ENCODE data around the gene MCAM.

The MCAM gene

DNA sequence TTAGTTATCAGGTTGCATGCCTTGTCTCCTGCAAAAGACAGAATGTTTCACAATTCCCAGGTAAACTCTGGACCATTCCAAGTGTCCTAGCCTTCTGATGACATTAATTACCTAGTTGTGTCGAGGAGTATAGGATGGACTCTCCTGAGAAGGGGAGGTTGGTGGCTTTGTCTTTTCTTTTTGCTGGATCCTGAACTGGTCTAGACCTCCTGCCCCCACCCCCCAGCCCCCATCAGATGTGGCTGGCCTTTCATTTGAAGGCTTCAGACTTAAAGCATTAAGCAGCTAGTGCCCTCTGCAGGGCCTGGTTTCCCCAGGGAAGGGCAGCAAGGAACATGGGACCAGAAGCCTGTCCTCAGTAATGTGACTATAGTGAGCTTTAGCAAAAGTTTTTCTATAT, 9.7 kb downstream of the MCAM start:
- Histone ChIP-seq H4K20me1 (ENCODE audit: insufficient read depth, low read length) (no peaks in the 10 kb centered on the region), H3K4me1 (ENCODE audit: insufficient read depth, low read length) (no peaks in the 10 kb centered on the region), H2AFZ (ENCODE audit: low read depth, low read length) (no peak overlapping the region), H3K4me3 (ENCODE audit: low read depth in 1 of 2, low read length in 2 of 2) (no peak overlapping the region), H3K79me2 (ENCODE audit: insufficient read depth, low read length) (no peaks in the 10 kb centered on the region), H3K9me3 (ENCODE audit: insufficient read depth, low read length, severe bottlenecking) (no peaks in the 10 kb centered on the region), H3K9ac (ENCODE audit: low read depth, low read length) (no peak overlapping the region), H3K36me3 (ENCODE audit: insufficient read depth, low read length) (peaks cover 30% of the 10 kb centered on the region), H3K27ac (ENCODE audit: low read length) (no peak overlapping the region), H3K4me2 (ENCODE audit: insufficient read depth, low read length) (no peak overlapping the region), H3K27me3 (ENCODE audit: insufficient read depth, low read length, poor library complexity) (no peaks in the 10 kb centered on the region)
- no peak for ATAC-seq (ENCODE audit: insufficient read depth, low read depth)
- TF ChIP-seq, protein P1, sequence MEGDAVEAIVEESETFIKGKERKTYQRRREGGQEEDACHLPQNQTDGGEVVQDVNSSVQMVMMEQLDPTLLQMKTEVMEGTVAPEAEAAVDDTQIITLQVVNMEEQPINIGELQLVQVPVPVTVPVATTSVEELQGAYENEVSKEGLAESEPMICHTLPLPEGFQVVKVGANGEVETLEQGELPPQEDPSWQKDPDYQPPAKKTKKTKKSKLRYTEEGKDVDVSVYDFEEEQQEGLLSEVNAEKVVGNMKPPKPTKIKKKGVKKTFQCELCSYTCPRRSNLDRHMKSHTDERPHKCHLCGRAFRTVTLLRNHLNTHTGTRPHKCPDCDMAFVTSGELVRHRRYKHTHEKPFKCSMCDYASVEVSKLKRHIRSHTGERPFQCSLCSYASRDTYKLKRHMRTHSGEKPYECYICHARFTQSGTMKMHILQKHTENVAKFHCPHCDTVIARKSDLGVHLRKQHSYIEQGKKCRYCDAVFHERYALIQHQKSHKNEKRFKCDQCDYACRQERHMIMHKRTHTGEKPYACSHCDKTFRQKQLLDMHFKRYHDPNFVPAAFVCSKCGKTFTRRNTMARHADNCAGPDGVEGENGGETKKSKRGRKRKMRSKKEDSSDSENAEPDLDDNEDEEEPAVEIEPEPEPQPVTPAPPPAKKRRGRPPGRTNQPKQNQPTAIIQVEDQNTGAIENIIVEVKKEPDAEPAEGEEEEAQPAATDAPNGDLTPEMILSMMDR (IDR thresholded peaks at IDR 0.05; ENCODE audit: borderline replicate concordance, extremely low read depth, low read length, poor library complexity, severe bottlenecking): no peak
- TF ChIP-seq EZH2 (IDR thresholded peaks at IDR 0.05; ENCODE audit: borderline replicate concordance, low read depth, low read length, severe bottlenecking): no peak
- DNase-seq: no peak

DNA sequence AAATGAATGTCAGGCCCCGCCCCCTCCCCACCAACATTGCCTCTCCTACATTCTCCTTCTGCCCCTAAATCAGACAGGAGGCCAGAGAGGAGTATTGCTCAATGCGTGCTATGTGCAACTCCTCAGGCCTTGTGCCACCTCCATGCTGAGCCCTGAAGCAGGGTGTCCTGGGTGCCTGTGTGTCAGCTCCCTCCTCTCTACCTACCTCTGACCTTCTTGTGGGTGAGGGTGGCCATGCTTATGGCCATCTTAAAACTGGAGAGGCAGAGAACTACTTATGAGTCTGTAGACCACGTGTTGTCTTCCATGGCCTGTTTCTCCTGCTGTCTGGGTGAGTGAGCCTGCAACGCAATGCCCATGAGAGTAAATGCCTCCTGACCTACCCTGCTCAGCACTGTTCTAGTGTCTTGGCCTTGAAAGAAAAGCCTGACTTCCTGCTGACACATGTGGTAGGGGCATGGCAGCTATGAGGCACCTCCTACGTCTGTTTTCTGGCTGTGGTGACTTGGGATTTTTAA, 10.5 kb downstream of the MCAM start:
- no peak overlapping the region for H2AFZ ChIP-seq (ENCODE audit: low read depth, low read length)
- TF ChIP-seq EZH2 (IDR thresholded peaks at IDR 0.05; ENCODE audit: borderline replicate concordance, low read depth, low read length, severe bottlenecking): no peak
- TF ChIP-seq, protein P1 (IDR thresholded peaks at IDR 0.05; ENCODE audit: borderline replicate concordance, extremely low read depth, low read length, poor library complexity, severe bottlenecking): no peak
- H3K27me3 ChIP-seq (ENCODE audit: insufficient read depth, low read length, poor library complexity): no peaks in the 10 kb centered on the region
- H3K4me2 ChIP-seq (ENCODE audit: insufficient read depth, low read length): no peak overlapping the region
- H3K36me3 ChIP-seq (ENCODE audit: insufficient read depth, low read length): peaks cover 38% of the 10 kb centered on the region
- DNase-seq: no peak
- H3K79me2 ChIP-seq (ENCODE audit: insufficient read depth, low read length): no peaks in the 10 kb centered on the region
- ATAC-seq (ENCODE audit: insufficient read depth, low read depth): peak; percentile 55; the same call in 1 of the 3 replicates
- H3K4me3 ChIP-seq (ENCODE audit: low read depth in 1 of 2, low read length in 2 of 2): no peak overlapping the region
- no peaks in the 10 kb centered on the region for H3K9me3 ChIP-seq (ENCODE audit: insufficient read depth, low read length, severe bottlenecking)
- no peaks in the 10 kb centered on the region for H3K4me1 ChIP-seq (ENCODE audit: insufficient read depth, low read length)
- no peaks in the 10 kb centered on the region for H4K20me1 ChIP-seq (ENCODE audit: insufficient read depth, low read length)
- no peak overlapping the region for H3K9ac ChIP-seq (ENCODE audit: low read depth, low read length)
- no peak overlapping the region for H3K27ac ChIP-seq (ENCODE audit: low read length)

DNA sequence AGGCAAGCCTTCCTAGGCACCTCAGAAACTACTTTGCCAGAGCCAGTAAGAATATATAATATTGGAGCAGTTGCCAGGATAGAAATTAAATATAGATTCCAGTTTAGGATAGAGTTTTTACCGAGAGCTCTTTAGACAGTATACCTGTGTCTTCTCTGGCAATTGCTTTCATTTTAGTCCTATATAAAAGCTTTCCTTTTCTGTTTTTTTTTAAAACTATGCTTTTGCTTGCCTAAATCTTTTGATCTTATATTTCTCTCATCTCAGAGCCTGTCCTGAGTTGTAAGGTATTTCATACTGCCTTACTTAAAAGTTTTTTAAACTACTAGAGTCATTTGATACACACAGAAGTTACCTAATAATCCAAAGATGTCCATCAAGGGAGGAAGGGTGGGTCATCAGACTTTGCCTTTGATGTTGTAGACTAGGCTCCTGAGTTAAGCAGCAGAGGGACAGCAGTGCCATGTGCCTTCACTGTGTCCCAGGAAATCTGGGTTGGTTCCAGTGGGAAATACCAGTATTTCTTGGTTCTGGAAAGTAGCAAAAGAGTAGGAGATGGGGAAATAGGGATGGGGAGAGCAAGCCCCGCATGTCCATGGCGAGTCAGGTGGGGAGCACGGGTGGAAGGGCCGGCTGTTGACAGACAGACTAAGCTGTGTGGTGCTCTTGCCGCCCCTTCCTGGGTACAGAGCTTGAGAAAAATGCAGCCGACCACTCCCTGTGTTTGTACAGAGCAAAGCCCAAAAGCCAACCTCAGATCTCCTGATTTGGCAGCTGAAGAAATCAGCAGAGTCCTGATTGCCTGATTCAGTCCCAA, 11.2 kb downstream of the MCAM start:
- TF ChIP-seq, protein P1 (IDR thresholded peaks at IDR 0.05; ENCODE audit: borderline replicate concordance, extremely low read depth, low read length, poor library complexity, severe bottlenecking): no peak
- TF ChIP-seq EZH2 (IDR thresholded peaks at IDR 0.05; ENCODE audit: borderline replicate concordance, low read depth, low read length, severe bottlenecking): no peak
- Histone ChIP-seq H3K4me2 (ENCODE audit: insufficient read depth, low read length) (no peak overlapping the region), H3K9ac (ENCODE audit: low read depth, low read length) (no peak overlapping the region), H3K9me3 (ENCODE audit: insufficient read depth, low read length, severe bottlenecking) (no peaks in the 10 kb centered on the region), H3K4me1 (ENCODE audit: insufficient read depth, low read length) (no peaks in the 10 kb centered on the region), H3K36me3 (ENCODE audit: insufficient read depth, low read length) (peaks cover 45% of the 10 kb centered on the region), H3K4me3 (ENCODE audit: low read depth in 1 of 2, low read length in 2 of 2) (no peak overlapping the region), H3K79me2 (ENCODE audit: insufficient read depth, low read length) (no peaks in the 10 kb centered on the region), H3K27ac (ENCODE audit: low read length) (no peak overlapping the region), H2AFZ (ENCODE audit: low read depth, low read length) (no peak overlapping the region), H4K20me1 (ENCODE audit: insufficient read depth, low read length) (no peaks in the 10 kb centered on the region), H3K27me3 (ENCODE audit: insufficient read depth, low read length, poor library complexity) (no peaks in the 10 kb centered on the region)
- ATAC-seq (ENCODE audit: insufficient read depth, low read depth) (0 out of 3 replicates have a peak, but pooled peaks have one; percentile 11), DNase-seq (no peak)
